Epithelial cell of proximal tubule (primary cell): Measurements from ENCODE around the gene TMEM184A. TPM values are rescaled to one million over a fixed set of nuclear protein-coding genes. Genes with fewer than 3 reads are reported as not detected.
A peak's percentile ranks its signal among the peaks of the same experiment; 100 is the strongest.

Experiments used
- DNase-seq: peaks from one replicate; pipeline ENCODE4 v3.0.0-alpha.2; 2011; ENCODE audit warnings: low read depth
- H3K4me3 ChIP-seq: 2 replicates; pipeline ENCODE4 v1.5.1; 2011; ENCODE audit warnings: low read depth, mild to moderate bottlenecking, low read length
- CTCF ChIP-seq: conservative IDR thresholded peaks from 2 replicates; pipeline ENCODE4 v1.5.1; 2012; ENCODE audit warnings: low read depth, mild to moderate bottlenecking, low read length
- total RNA-seq: library from RNA; depleted of rRNA; stranded (reverse); fragments of >200 nt; gene quantifications from 2 replicates; pipeline ENCODE4 v1.2.3, GENCODE V29; 2015

Gene TMEM184A
- total RNA-seq, 1 donor from 2014 or later: 3.6 TPM

- DNase-seq: peak; percentile 30
- peak; percentile 69 for TF ChIP-seq CTCF
These were observed 51.9 kb downstream of the TMEM184A start, which contains the start of gene INTS1 for GRCh38 chr7:1503816-1504775. Gene INTS1, minus strand, starts transcription at chr7:1504389. Its CDS starts 429 bp downstream, at chr7:1503960.

GRCh38 chr7:1503390-1503789 is 52.6 kb downstream of the TMEM184A start:
- DNase-seq: no peak
- no peak for TF ChIP-seq CTCF

More at GRCh38 chr7:1503816-1504775, 51.9 kb downstream of the TMEM184A start, which contains the start of gene INTS1:
- H3K4me3 ChIP-seq: peak within 1 kb of the TSS; percentile 95

GRCh38 chr7:1502845-1503244 is 53.2 kb downstream of the TMEM184A start:
- TF ChIP-seq CTCF: no peak
- H3K4me3 ChIP-seq: peak overlapping the region; percentile 95
- DNase-seq: no peak

More at GRCh38 chr7:1503390-1503789, 52.6 kb downstream of the TMEM184A start:
- H3K4me3 ChIP-seq: peak overlapping the region; percentile 95

- H3K4me3 ChIP-seq: no peak overlapping the region
- TF ChIP-seq CTCF: no peak
- no peak for DNase-seq
These were observed 54.3 kb downstream of the TMEM184A start for GRCh38 chr7:1501487-1502270.

- no peak overlapping the region for H3K4me3 ChIP-seq
- no peak for TF ChIP-seq CTCF
- DNase-seq: no peak
These were observed 55.8 kb downstream of the TMEM184A start for GRCh38 chr7:1500064-1500807.

- no peak for TF ChIP-seq CTCF
- no peak overlapping the region for H3K4me3 ChIP-seq
- no peak for DNase-seq
These were observed 56.5 kb downstream of the TMEM184A start for GRCh38 chr7:1499367-1500029.
